H1 (cell line): ENCODE measurements around the gene IFI16. TPM values are rescaled to one million over a fixed set of nuclear protein-coding genes. Genes with fewer than 3 reads are reported as not detected.

ENCODE experiments used
- CTCF ChIA-PET: fragments of 300-600 bp; sonication (Branson Sonifier 250); formaldehyde crosslinking; loops from one replicate; lab custom pipeline; 2021; ENCODE audit not compliant: partially characterized antibody; lab: Charles Lee
- POLR2A ChIA-PET: fragments of 300-600 bp; sonication (Branson Sonifier 250); formaldehyde crosslinking; loops from one replicate; lab custom pipeline; 2021; ENCODE audit warnings: inconsistent platforms; ENCODE audit not compliant: partially characterized antibody; lab: Charles Lee
- DNase-seq, 2 experiments: peaks; one replicate each; pipeline versions ENCODE4 v3.0.0 to v3.0.0-alpha.2; 2010 to 2022; ENCODE audit warnings: low spot score in 2 of 2, low read depth in 1 of 2, mixed read lengths in 1 of 2
- FAIRE-seq: peaks from 2 replicates; lab custom pipeline; 2011; peaks lifted over from hg19 to GRCh38; lab: Jason Lieb, UNC
- H2AFZ ChIP-seq: 2 replicates; pipeline ENCODE4 v1.8.1; 2012; ENCODE audit warnings: low read length, inconsistent platforms
- H2AK5ac ChIP-seq: 2 replicates; pipeline ENCODE4 v1.6.1; 2013; ENCODE audit warnings: low read depth, low read length
- H2BK120ac ChIP-seq: replicated peaks from 2 replicates; pipeline ENCODE3; 2013; ENCODE audit warnings: low read depth, low read length, inconsistent platforms
- H2BK12ac ChIP-seq: 2 replicates; pipeline ENCODE4 v1.6.1; 2013; ENCODE audit warnings: low read depth, low read length
- H2BK15ac ChIP-seq: 2 replicates; pipeline ENCODE4 v1.6.1; 2013; ENCODE audit warnings: low read length
- H2BK20ac ChIP-seq: 2 replicates; pipeline ENCODE4 v1.6.1; 2013; ENCODE audit warnings: low read length
- H2BK5ac ChIP-seq: 2 replicates; pipeline ENCODE4 v1.6.1; 2013; ENCODE audit warnings: low read depth, low read length
- H3K14ac ChIP-seq: 2 replicates; pipeline ENCODE4 v1.6.1; 2013; ENCODE audit warnings: inconsistent platforms; ENCODE audit not compliant: insufficient read length
- H3K18ac ChIP-seq: 2 replicates; pipeline ENCODE4 v1.6.1; 2013; ENCODE audit warnings: low read length; ENCODE audit errors: extremely low read depth
- H3K23ac ChIP-seq: 2 replicates; pipeline ENCODE4 v1.6.1; 2013; ENCODE audit warnings: inconsistent platforms; ENCODE audit not compliant: insufficient read length
- H3K23me2 ChIP-seq: 2 replicates; pipeline ENCODE4 v1.6.1; 2013; ENCODE audit warnings: low read depth, low read length
- H3K27ac ChIP-seq: 2 replicates; pipeline ENCODE4 v1.6.1; 2011; ENCODE audit warnings: low read depth, low read length, inconsistent platforms
- H3K27me3 ChIP-seq, 4 experiments: replicated peaks in 1 of 4; 1 replicate in 1 of 4; 2 replicates in 3 of 4; pipeline versions ENCODE4 v1.6.1 to v1.8.1; 2011 to 2013; ENCODE audit warnings: low read length in 3 of 4, mild to moderate bottlenecking in 3 of 4, inconsistent platforms in 2 of 4, mixed read lengths in 2 of 4, moderate library complexity in 1 of 4; ENCODE audit not compliant: control insufficient read depth in 3 of 4, insufficient read depth in 3 of 4; ENCODE audit errors: extremely low read depth in 1 of 4
- H3K36me3 ChIP-seq, 4 experiments: 2 replicates each; pipeline versions ENCODE4 v1.6.1 to v1.8.1; 2011 to 2013; ENCODE audit warnings: mild to moderate bottlenecking in 4 of 4, low read length in 3 of 4, moderate library complexity in 2 of 4, control low read depth in 1 of 4, inconsistent platforms in 1 of 4; ENCODE audit not compliant: insufficient read depth in 4 of 4, control insufficient read depth in 2 of 4
- H3K4ac ChIP-seq: replicated peaks from 2 replicates; pipeline ENCODE3; 2013; ENCODE audit warnings: low read length, low read depth, mixed read lengths, inconsistent platforms; ENCODE audit not compliant: insufficient read length
- H3K4me1 ChIP-seq, 4 experiments: replicated peaks in 1 of 4; 1 replicate in 1 of 4; 2 replicates in 3 of 4; pipeline versions ENCODE4 v1.6.1 to v1.8.1; 2011 to 2013; ENCODE audit warnings: low read length in 3 of 4, inconsistent platforms in 2 of 4, mixed read lengths in 1 of 4; ENCODE audit not compliant: insufficient read depth in 4 of 4, control insufficient read depth in 3 of 4
- H3K4me2 ChIP-seq, 2 experiments: 2 replicates each; pipeline versions ENCODE4 v1.6.1 to v1.8.1; 2011 to 2013; ENCODE audit warnings: low read depth in 2 of 2, low read length in 2 of 2, control low read depth in 1 of 2, inconsistent platforms in 1 of 2, mild to moderate bottlenecking in 1 of 2; ENCODE audit not compliant: insufficient read depth in 1 of 2
- H3K4me3 ChIP-seq, 4 experiments: fragments of 200-600, 300-600 bp in 1 of 4; sonication (generic), shearing (Covaris generic), sonication (Bioruptor Twin) in 1 of 4; 2 replicates each; pipeline versions ENCODE4 v1.5.1 to v1.8.1; 2011 to 2016; ENCODE audit warnings: low read length in 4 of 4, low read depth in 3 of 4, control low read depth in 2 of 4, inconsistent platforms in 2 of 4, mild to moderate bottlenecking in 2 of 4, mixed read lengths in 1 of 4, moderate library complexity in 1 of 4; ENCODE audit not compliant: insufficient read depth in 2 of 4; ENCODE audit errors: extremely low read depth in 1 of 4
- H3K56ac ChIP-seq: replicated peaks from 2 replicates; pipeline ENCODE3; 2013; ENCODE audit warnings: low read depth, mild to moderate bottlenecking, mixed read lengths, low read length, inconsistent platforms; ENCODE audit not compliant: insufficient read length
- H3K79me1 ChIP-seq: 2 replicates; pipeline ENCODE4 v1.6.1; 2013; ENCODE audit warnings: low read depth, low read length, control low read depth
- H3K79me2 ChIP-seq, 2 experiments: 2 replicates each; pipeline versions ENCODE4 v1.6.1 to v1.8.1; 2012 to 2013; ENCODE audit warnings: low read length in 2 of 2, mild to moderate bottlenecking in 2 of 2, inconsistent platforms in 1 of 2; ENCODE audit not compliant: insufficient read depth in 2 of 2, control insufficient read depth in 1 of 2
- H3K9ac ChIP-seq, 4 experiments: replicated peaks in 1 of 4; 1 replicate in 1 of 4; 2 replicates in 3 of 4; pipeline versions ENCODE4 v1.6.1 to v1.8.1; 2011 to 2013; ENCODE audit warnings: low read depth in 3 of 4, low read length in 3 of 4, control low read depth in 2 of 4, mild to moderate bottlenecking in 2 of 4, moderate library complexity in 2 of 4, inconsistent platforms in 1 of 4; ENCODE audit errors: extremely low read depth in 1 of 4
- H3K9me3 ChIP-seq, 2 experiments: 2 replicates each; pipeline versions ENCODE4 v1.6.1 to v1.8.1; 2012 to 2013; ENCODE audit warnings: mild to moderate bottlenecking in 2 of 2, moderate library complexity in 2 of 2, control low read depth in 1 of 2, inconsistent platforms in 1 of 2, low read depth in 1 of 2, low read length in 1 of 2, mixed read lengths in 1 of 2; ENCODE audit not compliant: insufficient read depth in 2 of 2
- H4K20me1 ChIP-seq, 2 experiments: replicated peaks in 1 of 2; 2 replicates each; pipeline versions ENCODE3 to v1.8.1; 2011 to 2013; ENCODE audit warnings: inconsistent platforms in 2 of 2, low read length in 2 of 2, mild to moderate bottlenecking in 1 of 2; ENCODE audit not compliant: insufficient read depth in 2 of 2, control insufficient read depth in 1 of 2
- H4K5ac ChIP-seq: 2 replicates; pipeline ENCODE4 v1.6.1; 2013; ENCODE audit warnings: low read length, low read depth, mixed read lengths, inconsistent platforms; ENCODE audit not compliant: insufficient read length
- H4K8ac ChIP-seq: 2 replicates; pipeline ENCODE4 v1.8.0; 2013; ENCODE audit warnings: mild to moderate bottlenecking, moderate library complexity, low read length, inconsistent platforms; ENCODE audit not compliant: insufficient read depth; ENCODE audit errors: extremely low read depth
- H4K91ac ChIP-seq: replicated peaks from 2 replicates; pipeline ENCODE3; 2013; ENCODE audit warnings: low read length, mixed read lengths, inconsistent platforms; ENCODE audit not compliant: insufficient read length
- ASH2L ChIP-seq: fragments of 200-600, 300-600 bp; sonication (generic); IDR thresholded peaks from one replicate; pipeline ENCODE4 v1.7.1; 2017; ENCODE audit warnings: low read length
- GTF2F1 ChIP-seq: IDR thresholded peaks from 2 replicates; pipeline ENCODE4 v1.6.1; 2012; ENCODE audit warnings: low read depth, low read length, improper control_type of control experiment, borderline replicate concordance
- WGBS, 2 experiments: shearing (Covaris generic) in 1 of 2; methylation state at CpG; one replicate each; pipeline versions ENCODE4 v1.1.6 to v1.1.7; 2013 to 2015; ENCODE audit warnings: low lambda C conversion rate in 2 of 2, mixed read lengths in 2 of 2, inconsistent platforms in 1 of 2, low coverage in 1 of 2, missing lambda C conversion rate in 1 of 2; ENCODE audit not compliant: insufficient replicate concordance in 2 of 2, insufficient coverage in 1 of 2, insufficient read length in 1 of 2; ENCODE audit errors: extremely low coverage in 1 of 2, missing lambda C conversion rate in 1 of 2; 5-methylcytosine and 5-hydroxymethylcytosine counted together
- polyA plus RNA-seq, 7 experiments: library from polyadenylated mRNA; depleted of rRNA in 3 of 7; stranded (reverse) in 5 of 7; unstranded in 2 of 7; fragments of >200 nt in 5 of 7; fragments of 200-250 nt in 2 of 7; gene quantifications; 1 replicate in 5 of 7; 2 replicates in 1 of 7; 4 replicates in 1 of 7; pipeline versions ENCODE4 v1.2.1 to v1.2.3, GENCODE V29; 2011 to 2013; ENCODE audit warnings: missing spikeins in 2 of 7, mixed read lengths in 2 of 7
- total RNA-seq: library from RNA; stranded (reverse); fragmentation: NEBNext Ultra II Directional; extraction: Animal tissue kit (Norgen Biotek cat#: 25700); gene quantifications from 2 replicates; pipeline ENCODE4 v1.2.1, GENCODE V29; 2021
- TF ChIP-seq, protein P1 (sequence below): IDR thresholded peaks from 2 replicates; pipeline ENCODE4 v1.6.1; 2011; ENCODE audit warnings: low read length, improper control_type of control experiment

The IFI16 gene
- total and polyA plus RNA-seq, 2 of the 8 experiments (the other 6 are each of a cell fraction or from before 2014, with no cell fraction given): 0.63 to 0.74 TPM

DNA sequence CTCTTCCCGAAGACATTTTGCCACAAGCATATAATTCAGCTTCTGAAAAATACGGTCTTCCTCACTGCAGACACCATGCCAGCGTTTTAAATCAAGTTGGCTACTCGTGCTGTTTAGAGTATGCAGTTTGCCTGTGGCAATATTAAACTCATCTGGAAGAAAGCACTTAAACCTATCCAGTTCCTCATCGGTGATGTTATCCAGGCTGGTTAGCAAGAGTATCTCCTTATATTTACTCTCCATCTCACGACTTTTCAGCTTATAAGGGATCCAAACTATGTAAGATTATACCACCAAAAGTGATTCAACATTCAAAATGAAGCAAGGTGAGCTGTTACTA, 9.7 kb upstream of the IFI16 start:
- peak overlapping the region; percentile 61 to 95 for H3K4me2 ChIP-seq
- H2BK120ac ChIP-seq: no peak overlapping the region
- no peak overlapping the region for H4K8ac ChIP-seq
- H3K27me3 ChIP-seq: peaks cover 0 to 13% (median 5%) of the 10 kb centered on the region in 4 experiments; a peak in 4 of 7 replicates
- ChIA-PET POLR2A (interaction anchor here (1.0 kb wide), 1 partner anchor 27 kb away, joined by 3 read pairs; no protein-coding TSS in a partner anchor), CTCF (interaction anchor here (0.6 to 2.0 kb wide), 5 partner anchors 72 to 551 kb away, joined by 3 to 6 read pairs (median 4); no protein-coding TSS in a partner anchor)
- H2AFZ ChIP-seq: peak overlapping the region; percentile 33; the same call in 1 of the 2 replicates
- TF ChIP-seq, protein P1, sequence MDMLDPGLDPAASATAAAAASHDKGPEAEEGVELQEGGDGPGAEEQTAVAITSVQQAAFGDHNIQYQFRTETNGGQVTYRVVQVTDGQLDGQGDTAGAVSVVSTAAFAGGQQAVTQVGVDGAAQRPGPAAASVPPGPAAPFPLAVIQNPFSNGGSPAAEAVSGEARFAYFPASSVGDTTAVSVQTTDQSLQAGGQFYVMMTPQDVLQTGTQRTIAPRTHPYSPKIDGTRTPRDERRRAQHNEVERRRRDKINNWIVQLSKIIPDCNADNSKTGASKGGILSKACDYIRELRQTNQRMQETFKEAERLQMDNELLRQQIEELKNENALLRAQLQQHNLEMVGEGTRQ: no peak
- TF ChIP-seq GTF2F1: no peak
- TF ChIP-seq ASH2L: peak; percentile 33
- peaks cover 5% of the 10 kb centered on the region for H3K23me2 ChIP-seq
- H2BK15ac ChIP-seq: no peak overlapping the region
- peak overlapping the region; percentile 50 to 79 (median 66); a peak in 7 of 8 replicates for H3K4me3 ChIP-seq
- H2BK12ac ChIP-seq: no peak overlapping the region
- 4% methylated on average over 6 of the region's 6 CpGs; no CpG with 5 or more reads in 1 of the 2 experiments for WGBS, 2 experiments
- H3K56ac ChIP-seq: no peak overlapping the region
- no peak for DNase-seq
- H2AK5ac ChIP-seq: no peak overlapping the region
- H3K9me3 ChIP-seq: no peaks in the 10 kb centered on the region
- H2BK5ac ChIP-seq: no peak overlapping the region
- H3K27ac ChIP-seq: peak overlapping the region; percentile 6; the same call in 1 of the 2 replicates
- H3K4ac ChIP-seq: no peak overlapping the region
- no peaks in the 10 kb centered on the region for H3K79me2 ChIP-seq
- no peaks in the 10 kb centered on the region for H3K36me3 ChIP-seq
- H2BK20ac ChIP-seq: no peak overlapping the region
- no peak overlapping the region for H3K14ac ChIP-seq
- peak overlapping the region in 2 of 4 experiments; percentile 45 to 64; a peak in 2 of 7 replicates for H3K9ac ChIP-seq
- H4K91ac ChIP-seq: no peak overlapping the region
- no peak overlapping the region for H3K23ac ChIP-seq
- H3K79me1 ChIP-seq: no peaks in the 10 kb centered on the region
- H4K5ac ChIP-seq: peak overlapping the region; percentile 51
- no peak for FAIRE-seq
- H4K20me1 ChIP-seq: no peaks in the 10 kb centered on the region
- no peak overlapping the region for H3K18ac ChIP-seq
- H3K4me1 ChIP-seq: peaks cover 0 to 9% (median 3%) of the 10 kb centered on the region in 4 experiments; a peak in 4 of 7 replicates
